Dedifferentiated amniotic fluid mesenchymal stem cell (primary cell): ENCODE measurements around the gene OGFR.
A peak's percentile ranks its signal among the peaks of the same experiment; 100 is the strongest.

Source experiments
- DNase-seq: peaks from one replicate; pipeline ENCODE4 v3.0.0-alpha.2; 2016; ENCODE audit errors: extremely low spot score

OGFR gene

GRCh38 chr20:62784497-62784896, 20.1 kb upstream of the OGFR start:
- no peak for DNase-seq

GRCh38 chr20:62785393-62785792, 19.2 kb upstream of the OGFR start:
- no peak for DNase-seq

- DNase-seq, result no peak
These were observed 18.5 kb upstream of the OGFR start for GRCh38 chr20:62786157-62786556.

- DNase-seq, result no peak
These were observed 17.3 kb upstream of the OGFR start for GRCh38 chr20:62787321-62787720.

GRCh38 chr20:62787866-62788265, 16.8 kb upstream of the OGFR start:
- no peak for DNase-seq

- no peak for DNase-seq
These were observed 16.0 kb upstream of the OGFR start for GRCh38 chr20:62788607-62789006.

GRCh38 chr20:62790075-62790474, 14.6 kb upstream of the OGFR start:
- no peak for DNase-seq

GRCh38 chr20:62791301-62792181, 13.1 kb upstream of the OGFR start:
- DNase-seq, result peak; percentile 72

GRCh38 chr20:62792182-62792939, 12.3 kb upstream of the OGFR start:
- DNase-seq, result no peak

GRCh38 chr20:62792940-62793756, 11.5 kb upstream of the OGFR start:
- DNase-seq, result no peak

GRCh38 chr20:62793757-62794006, 11.0 kb upstream of the OGFR start:
- DNase-seq, result no peak

GRCh38 chr20:62794007-62794724, 10.5 kb upstream of the OGFR start:
- peak; percentile 93 for DNase-seq

- DNase-seq, result peak; percentile 36
These were observed 9.4 kb upstream of the OGFR start for GRCh38 chr20:62795023-62795761.

GRCh38 chr20:62796699-62797491, 7.7 kb upstream of the OGFR start:
- DNase-seq, result no peak

- no peak for DNase-seq
These were observed 6.7 kb upstream of the OGFR start for GRCh38 chr20:62797671-62798532.

- DNase-seq, result no peak
These were observed 5.6 kb upstream of the OGFR start for GRCh38 chr20:62799036-62799435.

- no peak for DNase-seq
These were observed 5.2 kb upstream of the OGFR start for GRCh38 chr20:62799459-62799858.

- no peak for DNase-seq
These were observed 4.8 kb upstream of the OGFR start for GRCh38 chr20:62799873-62800272.
